DOHH2 (cell line): ENCODE results near the gene SFT2D2.

Experiments
- H3F3A ChIP-seq: fragments of 200-600 bp; sonication (generic), shearing (Covaris generic); 2 replicates; pipeline ENCODE4 v1.6.0; 2016; ENCODE audit warnings: antibody characterized with exemption, mild to moderate bottlenecking; ENCODE audit not compliant: control insufficient read depth, insufficient read depth
- H3K27ac ChIP-seq: fragments of 200-600 bp; sonication (generic); 2 replicates; pipeline ENCODE4 v1.5.1; 2014; ENCODE audit warnings: low read depth, mild to moderate bottlenecking, low read length, moderate library complexity
- H3K27me3 ChIP-seq: fragments of 200-600 bp; sonication (generic); 2 replicates; pipeline ENCODE4 v1.6.1; 2014; ENCODE audit warnings: mild to moderate bottlenecking, low read length, mixed read lengths; ENCODE audit not compliant: control insufficient read depth
- H3K36me3 ChIP-seq: fragments of 200-600 bp; sonication (generic); 2 replicates; pipeline ENCODE4 v1.6.1; 2014; ENCODE audit warnings: mild to moderate bottlenecking, low read length, moderate library complexity, mixed read lengths; ENCODE audit not compliant: control insufficient read depth
- H3K4me1 ChIP-seq: fragments of 200-600 bp; sonication (generic); 2 replicates; pipeline ENCODE4 v1.6.1; 2014; ENCODE audit warnings: mild to moderate bottlenecking, low read length, mixed read lengths; ENCODE audit not compliant: control insufficient read depth
- H3K4me2 ChIP-seq: fragments of 200-600 bp; sonication (generic); 2 replicates; pipeline ENCODE4 v1.6.0; 2014; ENCODE audit warnings: mild to moderate bottlenecking, low read length, moderate library complexity
- H3K4me3 ChIP-seq: fragments of 200-600 bp; sonication (generic); 2 replicates; pipeline ENCODE4 v1.5.1; 2014; ENCODE audit warnings: mild to moderate bottlenecking, low read length, mixed read lengths
- H3K79me2 ChIP-seq: fragments of 200-600 bp; sonication (generic); 2 replicates; pipeline ENCODE4 v1.6.1; 2014; ENCODE audit warnings: mild to moderate bottlenecking, low read length, mixed read lengths; ENCODE audit not compliant: control insufficient read depth
- H3K9me2 ChIP-seq: fragments of 200-600 bp; sonication (generic); replicated peaks from 2 replicates; pipeline ENCODE4 v1.6.1; 2014; ENCODE audit warnings: mild to moderate bottlenecking, low read length, mixed read lengths; ENCODE audit not compliant: control insufficient read depth
- H3K9me3 ChIP-seq: fragments of 200-600 bp; sonication (generic); 2 replicates; pipeline ENCODE4 v1.6.1; 2014; ENCODE audit warnings: antibody characterized with exemption, low read length, mixed read lengths; ENCODE audit not compliant: control insufficient read depth, insufficient read depth
- H4K20me1 ChIP-seq: fragments of 200-600 bp; sonication (generic); 2 replicates; pipeline ENCODE4 v1.6.0; 2014; ENCODE audit warnings: low read depth, mild to moderate bottlenecking, antibody characterized with exemption, low read length, moderate library complexity; ENCODE audit not compliant: control insufficient read depth, insufficient read depth
- EZH2phosphoT487 ChIP-seq: fragments of 200-600 bp; sonication (generic); IDR thresholded peaks from 2 replicates; pipeline ENCODE4 v1.6.1; 2017; ENCODE audit warnings: borderline replicate concordance, mild to moderate bottlenecking, antibody characterized with exemption, low read length, moderate library complexity, mixed read lengths
- TF ChIP-seq, protein P1 (sequence below): fragments of 200-600 bp; sonication (generic); IDR thresholded peaks from one replicate; pipeline ENCODE4 v1.5.1; 2014; ENCODE audit warnings: antibody characterized with exemption, mild to moderate bottlenecking, low read depth, low read length; ENCODE audit not compliant: poor library complexity, severe bottlenecking

Gene SFT2D2

DNA sequence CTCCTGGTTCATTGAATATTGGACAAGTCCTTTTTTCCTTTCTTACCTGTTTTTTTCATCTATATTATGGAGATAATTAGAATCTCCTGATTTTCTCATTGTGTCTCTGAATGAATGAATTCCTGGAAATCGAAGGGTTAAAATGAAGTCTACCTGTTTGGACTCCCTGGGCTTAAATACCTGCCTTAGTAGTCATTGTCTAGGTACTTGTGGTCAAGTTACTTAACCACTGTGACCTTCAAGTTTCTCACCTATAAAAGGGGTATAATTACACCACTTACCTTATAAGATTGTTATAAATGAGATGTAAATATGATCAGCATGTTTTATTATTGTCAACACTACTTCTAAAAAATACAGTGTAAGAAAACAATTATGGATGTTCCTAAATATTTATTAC is 45.8 kb downstream of the SFT2D2 start:
- Histone ChIP-seq H3K36me3 (no peaks in the 10 kb centered on the region), H3K4me1 (no peaks in the 10 kb centered on the region), H3K27ac (no peak overlapping the region), H3K4me3 (no peak overlapping the region), H4K20me1 (no peaks in the 10 kb centered on the region), H3K9me2 (no peaks in the 10 kb centered on the region), H3K79me2 (no peaks in the 10 kb centered on the region), H3K27me3 (0 out of 2 replicates have a peak, but pooled peaks cover 5% of the 10 kb centered on the region), H3F3A (no peaks in the 10 kb centered on the region), H3K4me2 (no peak overlapping the region), H3K9me3 (no peaks in the 10 kb centered on the region)
- TF ChIP-seq, protein P1, sequence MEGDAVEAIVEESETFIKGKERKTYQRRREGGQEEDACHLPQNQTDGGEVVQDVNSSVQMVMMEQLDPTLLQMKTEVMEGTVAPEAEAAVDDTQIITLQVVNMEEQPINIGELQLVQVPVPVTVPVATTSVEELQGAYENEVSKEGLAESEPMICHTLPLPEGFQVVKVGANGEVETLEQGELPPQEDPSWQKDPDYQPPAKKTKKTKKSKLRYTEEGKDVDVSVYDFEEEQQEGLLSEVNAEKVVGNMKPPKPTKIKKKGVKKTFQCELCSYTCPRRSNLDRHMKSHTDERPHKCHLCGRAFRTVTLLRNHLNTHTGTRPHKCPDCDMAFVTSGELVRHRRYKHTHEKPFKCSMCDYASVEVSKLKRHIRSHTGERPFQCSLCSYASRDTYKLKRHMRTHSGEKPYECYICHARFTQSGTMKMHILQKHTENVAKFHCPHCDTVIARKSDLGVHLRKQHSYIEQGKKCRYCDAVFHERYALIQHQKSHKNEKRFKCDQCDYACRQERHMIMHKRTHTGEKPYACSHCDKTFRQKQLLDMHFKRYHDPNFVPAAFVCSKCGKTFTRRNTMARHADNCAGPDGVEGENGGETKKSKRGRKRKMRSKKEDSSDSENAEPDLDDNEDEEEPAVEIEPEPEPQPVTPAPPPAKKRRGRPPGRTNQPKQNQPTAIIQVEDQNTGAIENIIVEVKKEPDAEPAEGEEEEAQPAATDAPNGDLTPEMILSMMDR, result no peak
- no peak for TF ChIP-seq EZH2phosphoT487

DNA sequence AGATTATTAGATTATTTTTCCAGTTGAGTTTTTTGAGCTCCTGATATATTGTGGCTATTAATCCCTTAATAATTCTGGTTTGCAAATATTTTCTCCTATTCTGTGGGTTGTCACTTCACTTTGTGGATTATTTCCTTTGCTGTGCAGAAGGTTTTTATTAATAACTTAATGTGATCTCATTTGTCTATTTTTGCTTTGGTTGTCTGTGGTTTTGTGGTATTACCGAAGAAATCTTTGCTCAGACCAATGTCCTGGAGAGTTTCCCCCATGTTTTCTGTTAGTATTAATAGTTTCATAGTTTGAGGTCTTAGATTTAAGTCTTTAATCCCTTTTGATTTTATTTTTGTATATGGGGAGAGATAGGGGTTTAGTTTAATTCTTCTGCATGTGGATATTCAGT is 47.8 kb downstream of the SFT2D2 start:
- H3K27me3 ChIP-seq, result 0 out of 2 replicates have a peak, but pooled peaks cover 5% of the 10 kb centered on the region
- no peaks in the 10 kb centered on the region for H3K79me2 ChIP-seq
- TF ChIP-seq EZH2phosphoT487, result no peak
- TF ChIP-seq, protein P1, result no peak
- H3K27ac ChIP-seq, result no peak overlapping the region
- H3K4me1 ChIP-seq, result no peaks in the 10 kb centered on the region
- no peaks in the 10 kb centered on the region for H3F3A ChIP-seq
- no peaks in the 10 kb centered on the region for H3K9me3 ChIP-seq
- H3K4me2 ChIP-seq, result no peak overlapping the region
- H3K36me3 ChIP-seq, result no peaks in the 10 kb centered on the region
- H4K20me1 ChIP-seq, result no peaks in the 10 kb centered on the region
- H3K4me3 ChIP-seq, result no peak overlapping the region
- no peaks in the 10 kb centered on the region for H3K9me2 ChIP-seq

DNA sequence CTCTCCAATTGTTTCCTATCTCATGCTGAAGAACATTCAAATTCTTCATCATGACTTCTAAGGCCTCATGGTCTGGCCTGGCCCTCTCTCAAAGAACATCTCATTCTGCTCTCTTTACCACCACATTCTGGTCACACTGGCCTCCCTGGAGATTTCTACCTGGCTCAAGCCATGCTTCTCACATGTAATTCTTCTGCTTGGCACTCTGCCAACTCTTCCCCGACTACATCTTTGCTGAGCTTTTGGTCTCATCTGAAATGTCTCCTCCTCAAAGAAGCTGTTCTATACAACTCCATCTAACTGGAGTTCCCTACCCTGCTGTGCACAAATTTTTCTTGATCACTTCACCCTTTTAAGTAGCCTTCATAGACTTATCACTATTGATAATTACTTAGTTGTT is 53.4 kb downstream of the SFT2D2 start:
- no peaks in the 10 kb centered on the region for H4K20me1 ChIP-seq
- 0 out of 2 replicates have a peak, but pooled peaks cover 3% of the 10 kb centered on the region for H3K27me3 ChIP-seq
- H3K4me2 ChIP-seq, result no peak overlapping the region
- H3K4me3 ChIP-seq, result no peak overlapping the region
- H3K9me3 ChIP-seq, result no peaks in the 10 kb centered on the region
- H3K36me3 ChIP-seq, result no peaks in the 10 kb centered on the region
- no peaks in the 10 kb centered on the region for H3K79me2 ChIP-seq
- H3F3A ChIP-seq, result no peaks in the 10 kb centered on the region
- TF ChIP-seq, protein P1, result no peak
- TF ChIP-seq EZH2phosphoT487, result no peak
- no peaks in the 10 kb centered on the region for H3K9me2 ChIP-seq
- H3K4me1 ChIP-seq, result no peaks in the 10 kb centered on the region
- H3K27ac ChIP-seq, result no peak overlapping the region
